Measurements from ENCODE around the gene ARHGAP21.

Gene ARHGAP21

GRCh38 chr10:24536636-24537035, 187.1 kb downstream of the ARHGAP21 start:
- ATAC-seq (no peak), DNase-seq (ENCODE audit: low spot score in 2 of 2) (no peak)
- Mint-ChIP-seq H3K4me3 (no peak overlapping the region), H3K4me1 (no peaks in the 10 kb centered on the region), H3K36me3 (no peaks in the 10 kb centered on the region), H3K27ac (no peak overlapping the region), H3K9me3 (peaks cover 2% of the 10 kb centered on the region)

- ATAC-seq (no peak), DNase-seq (ENCODE audit: low spot score in 2 of 2) (no peak)
- Mint-ChIP-seq H3K4me3 (no peak overlapping the region), H3K4me1 (no peaks in the 10 kb centered on the region), H3K27ac (no peak overlapping the region), H3K36me3 (no peaks in the 10 kb centered on the region), H3K9me3 (peaks cover 2% of the 10 kb centered on the region)
Observed at GRCh38 chr10:24533981-24534380, 189.7 kb downstream of the ARHGAP21 start.
